ENCODE measurements around the gene CHRNA4. TPM values are rescaled to one million over a fixed set of nuclear protein-coding genes. Genes with fewer than 3 reads are reported as not detected.
"Not testable (repeated sequence)": the region's sequence is repeated elsewhere in the genome, so short reads cannot be mapped to it uniquely, and the experiment has no call there.

Gene CHRNA4
- total RNA-seq, 1 donor from 2014 or later: 0.16 TPM

DNA sequence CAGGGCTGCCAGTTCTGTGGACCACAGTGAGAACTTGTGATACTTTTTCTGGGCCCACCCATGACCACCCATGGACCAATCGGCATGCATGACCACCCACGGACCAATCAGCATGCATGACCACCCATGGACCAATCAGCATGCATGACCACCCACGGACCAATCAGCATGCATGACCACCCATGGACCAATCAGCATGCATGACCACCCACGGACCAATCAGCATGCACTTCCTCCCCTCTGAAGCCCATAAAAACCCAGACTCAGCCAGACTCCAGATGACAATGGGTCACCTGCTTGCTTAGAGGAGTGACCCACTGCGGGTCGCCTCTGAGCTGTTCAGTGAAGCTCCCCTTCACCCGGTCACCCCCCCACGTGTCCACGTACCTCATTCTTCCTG, 18.7 kb upstream of the CHRNA4 start:
- not testable (repeated sequence) for DNase-seq (ENCODE audit: low spot score)

DNA sequence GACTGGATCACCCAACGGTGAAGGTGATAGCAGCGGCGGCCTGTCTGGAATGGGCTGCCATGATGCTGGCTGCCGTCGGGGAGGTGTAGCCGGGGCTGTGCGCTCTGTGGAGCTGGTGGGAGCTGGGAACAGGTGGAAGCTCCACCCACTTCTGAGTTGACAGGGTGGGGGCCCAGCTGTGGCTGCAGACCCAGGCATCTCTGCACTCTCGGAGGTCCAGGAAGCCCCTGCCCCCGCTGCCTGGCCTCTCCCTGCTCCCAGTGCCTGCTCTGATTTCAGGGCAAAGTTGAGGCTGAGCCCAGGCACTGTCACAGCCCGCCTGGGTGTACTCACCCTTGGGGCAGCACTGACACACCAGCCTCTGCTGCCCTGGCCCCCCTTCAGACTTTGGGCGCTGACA, 18.1 kb upstream of the CHRNA4 start:
- DNase-seq (ENCODE audit: low spot score): no peak
- intact Hi-C loops (cut with DNase I): loop anchor here (10.0 kb wide), 1 partner anchor 324 kb away; no protein-coding TSS in a partner anchor

More for the DNA sequence above, 18.7 kb upstream of the CHRNA4 start:
- intact Hi-C loops (cut with DNase I): loop anchor here (10.0 kb wide), 1 partner anchor 325 kb away; no protein-coding TSS in a partner anchor

DNA sequence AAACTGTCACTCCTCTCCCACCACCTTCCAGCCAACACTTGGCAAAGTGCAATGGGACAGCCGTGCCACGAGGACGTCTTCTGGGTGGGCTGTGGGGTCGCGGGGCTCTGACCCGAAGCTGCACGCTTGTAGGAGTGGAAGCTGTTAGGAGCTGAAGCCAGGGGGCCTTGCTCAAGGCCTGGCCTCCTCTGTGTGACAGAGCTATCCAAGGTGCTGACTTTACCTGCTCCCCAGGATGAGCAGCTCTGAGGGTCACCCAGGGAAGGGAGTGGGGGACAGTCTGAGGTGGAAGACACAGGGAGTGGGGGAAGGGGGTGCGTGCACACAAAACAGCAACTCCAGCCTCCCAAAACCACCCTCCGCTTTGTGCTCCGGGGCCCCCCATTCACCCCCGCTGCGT, 17.5 kb upstream of the CHRNA4 start:
- intact Hi-C loops (cut with DNase I): loop anchor here (10.0 kb wide), 1 partner anchor 324 kb away; no protein-coding TSS in a partner anchor
- DNase-seq (ENCODE audit: low spot score): no peak

DNA sequence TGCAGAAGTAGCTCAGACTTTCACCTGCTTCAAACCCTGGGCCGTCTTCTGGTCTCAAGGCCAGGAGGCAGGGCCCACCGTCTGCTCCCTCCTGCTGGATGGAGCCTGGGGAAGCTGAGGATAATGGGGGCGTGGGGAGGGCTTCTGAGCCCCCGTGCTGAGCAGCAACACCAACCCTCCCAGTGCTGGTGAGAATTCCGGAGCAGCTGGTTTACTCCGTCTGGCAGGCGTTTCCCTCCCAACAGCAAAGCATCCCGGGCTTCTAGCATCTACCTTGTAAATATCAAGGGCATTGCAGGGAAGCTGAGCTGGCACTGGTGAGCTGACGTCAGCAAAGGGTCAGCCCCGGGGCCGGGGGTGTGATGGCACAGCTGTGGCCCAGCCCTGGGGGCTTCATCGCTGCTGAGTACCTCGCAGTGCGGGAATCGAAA, 16.8 kb upstream of the CHRNA4 start:
- DNase-seq (ENCODE audit: low spot score): no peak
- intact Hi-C loops (cut with DNase I): loop anchor here (10.0 kb wide), 1 partner anchor 323 kb away; no protein-coding TSS in a partner anchor

DNA sequence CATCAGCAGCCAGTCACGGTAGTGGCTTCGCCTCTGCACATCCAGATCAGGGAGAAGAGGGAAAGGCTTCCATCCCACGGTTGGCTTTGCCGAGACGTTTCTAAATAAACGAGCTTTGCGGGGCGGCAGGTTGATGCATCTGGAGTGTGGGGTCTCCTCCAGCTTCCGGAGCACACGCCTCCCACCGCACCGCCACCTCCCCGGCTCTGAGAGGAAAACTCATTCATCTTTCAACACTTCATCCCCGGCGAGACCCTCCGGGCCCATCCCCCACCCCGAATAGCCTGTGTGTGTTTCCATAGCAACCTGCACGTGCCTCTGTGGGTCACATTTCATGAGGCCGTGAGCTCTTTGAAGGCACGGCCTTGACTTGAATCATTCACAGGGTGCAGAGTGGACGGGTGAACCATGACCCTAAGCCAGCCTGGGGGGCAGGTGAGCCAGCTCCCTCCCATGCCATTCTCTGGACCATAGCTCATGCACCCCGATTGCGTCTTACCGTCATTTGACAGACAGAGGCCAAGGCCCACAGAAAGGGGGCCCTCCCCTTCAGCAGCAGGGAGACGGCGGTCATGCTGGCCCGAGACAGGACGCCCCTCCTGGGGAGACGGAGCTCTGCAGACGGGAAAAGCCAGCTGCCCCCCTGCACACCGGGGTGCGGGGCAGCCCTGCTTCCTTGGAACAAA, 16.2 kb upstream of the CHRNA4 start:
- intact Hi-C loops (cut with DNase I): loop anchor here (10.0 kb wide), 1 partner anchor 323 kb away; no protein-coding TSS in a partner anchor

DNA sequence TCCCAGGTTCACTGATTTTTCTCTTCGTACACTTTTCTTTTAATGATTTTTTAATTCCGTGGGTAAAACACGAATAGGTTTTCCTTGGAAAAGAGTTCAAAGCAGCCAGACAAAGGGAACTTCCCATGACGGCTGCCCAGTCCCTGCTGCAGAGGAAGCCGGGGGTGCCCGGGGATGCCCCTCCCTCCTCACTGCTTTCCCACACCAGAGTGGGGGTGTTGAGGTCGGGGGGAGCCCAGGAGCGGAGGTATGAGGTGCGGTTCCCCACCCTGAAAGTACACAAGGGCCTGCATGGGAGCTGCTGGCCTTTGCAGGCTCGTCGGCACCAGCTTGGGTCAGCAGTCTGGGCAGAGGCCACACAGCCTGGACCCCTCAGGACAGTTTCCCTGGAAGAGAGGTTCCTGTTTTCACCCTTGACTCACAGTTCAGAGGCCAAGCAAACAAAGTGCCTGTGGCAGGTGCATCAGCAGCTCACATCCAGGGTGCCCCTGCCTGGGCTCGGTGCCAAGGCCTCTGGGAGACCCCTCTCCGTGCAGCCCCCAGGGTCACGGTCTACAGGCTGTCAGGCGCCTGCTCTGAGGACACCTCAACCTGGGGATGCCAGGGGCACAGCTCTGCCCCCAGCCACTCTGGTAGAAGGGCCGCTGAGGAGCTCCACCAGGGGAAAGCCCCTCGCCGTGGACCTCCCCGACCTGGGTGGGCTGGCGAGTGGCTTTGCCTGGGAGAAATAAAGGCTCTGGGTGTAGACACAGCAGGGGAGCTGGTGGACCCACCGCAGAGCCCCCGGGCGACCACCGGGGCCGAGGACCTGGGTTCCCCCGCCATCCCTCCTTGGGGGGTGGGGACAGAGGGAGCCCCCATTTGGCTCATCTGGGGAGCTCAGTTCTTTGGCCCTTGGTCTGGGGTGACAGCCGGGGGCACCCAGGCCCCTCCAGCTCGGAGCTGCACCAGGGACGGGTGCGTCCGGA, 15.4 kb upstream of the CHRNA4 start:
- intact Hi-C loops (cut with DNase I): loop anchor here (10.0 kb wide), 1 partner anchor 322 kb away; no protein-coding TSS in a partner anchor
- DNase-seq (ENCODE audit: low spot score): no peak

More for the DNA sequence above, 16.2 kb upstream of the CHRNA4 start:
- no peak for DNase-seq (ENCODE audit: low spot score)

DNA sequence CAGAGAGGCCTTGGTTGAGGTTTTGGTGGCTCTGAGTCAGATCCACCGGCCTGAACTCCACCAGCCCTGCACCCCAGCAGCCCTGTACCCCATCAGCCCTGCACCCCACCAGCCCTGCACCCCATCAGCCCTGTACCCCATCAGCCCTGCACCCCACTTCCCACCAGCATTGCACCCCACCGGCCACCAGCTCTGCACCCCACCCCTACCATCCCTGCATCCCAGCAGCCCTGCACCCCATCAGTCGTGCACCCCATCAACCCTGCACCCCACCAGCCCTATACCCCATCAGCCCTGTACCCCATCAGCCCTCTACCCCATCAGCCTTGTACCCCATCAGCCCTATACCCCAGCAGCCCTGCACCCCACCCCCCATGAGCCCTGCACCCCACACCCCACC, 14.3 kb upstream of the CHRNA4 start:
- intact Hi-C loops (cut with DNase I): loop anchor here (10.0 kb wide), 1 partner anchor 321 kb away; no protein-coding TSS in a partner anchor
- no peak for DNase-seq (ENCODE audit: low spot score)

DNA sequence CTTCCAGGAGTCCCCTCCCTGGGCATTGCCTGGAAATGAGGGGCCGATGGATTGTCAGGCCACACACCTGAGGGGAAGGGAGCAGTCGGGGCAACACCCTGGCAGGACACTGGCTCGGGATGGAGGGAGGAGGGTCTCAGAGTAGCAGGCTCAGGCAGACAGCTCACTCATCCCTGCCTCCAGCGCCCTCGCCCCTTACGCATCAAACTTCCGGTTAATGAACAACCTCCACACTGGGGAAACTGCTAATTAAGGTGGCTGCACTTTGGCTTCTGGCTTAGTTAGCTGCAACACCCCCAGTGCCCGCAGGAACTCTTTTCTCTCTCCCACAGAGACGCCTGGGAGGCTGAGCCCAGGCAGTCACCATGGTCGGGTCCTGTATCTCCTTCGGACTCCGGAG, 13.4 kb upstream of the CHRNA4 start:
- intact Hi-C loops (cut with DNase I): loop anchor here (10.0 kb wide), 1 partner anchor 320 kb away; no protein-coding TSS in a partner anchor
- no peak for DNase-seq (ENCODE audit: low spot score)

DNA sequence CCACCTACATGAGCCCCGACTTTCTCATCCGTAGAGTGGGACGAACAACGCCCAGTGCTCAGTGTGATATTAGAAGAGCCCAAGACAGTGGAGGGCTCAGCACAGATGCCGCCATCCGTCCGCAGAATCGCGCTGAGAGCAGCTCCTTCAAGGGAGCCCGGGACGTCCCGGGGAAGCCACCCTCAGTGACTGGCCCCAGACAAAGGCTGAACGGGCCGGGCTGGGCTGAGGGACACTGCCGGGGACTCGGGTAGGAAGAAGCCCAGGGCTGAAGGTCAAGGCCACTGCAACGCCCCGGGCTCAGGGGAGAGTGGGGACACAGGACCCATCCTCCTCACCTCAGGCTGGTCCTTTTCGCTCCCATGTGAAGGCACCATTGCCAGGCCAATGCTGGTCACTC, 12.8 kb upstream of the CHRNA4 start:
- intact Hi-C loops (cut with DNase I): loop anchor here (10.0 kb wide), 1 partner anchor 319 kb away; no protein-coding TSS in a partner anchor
- no peak for DNase-seq (ENCODE audit: low spot score)

DNA sequence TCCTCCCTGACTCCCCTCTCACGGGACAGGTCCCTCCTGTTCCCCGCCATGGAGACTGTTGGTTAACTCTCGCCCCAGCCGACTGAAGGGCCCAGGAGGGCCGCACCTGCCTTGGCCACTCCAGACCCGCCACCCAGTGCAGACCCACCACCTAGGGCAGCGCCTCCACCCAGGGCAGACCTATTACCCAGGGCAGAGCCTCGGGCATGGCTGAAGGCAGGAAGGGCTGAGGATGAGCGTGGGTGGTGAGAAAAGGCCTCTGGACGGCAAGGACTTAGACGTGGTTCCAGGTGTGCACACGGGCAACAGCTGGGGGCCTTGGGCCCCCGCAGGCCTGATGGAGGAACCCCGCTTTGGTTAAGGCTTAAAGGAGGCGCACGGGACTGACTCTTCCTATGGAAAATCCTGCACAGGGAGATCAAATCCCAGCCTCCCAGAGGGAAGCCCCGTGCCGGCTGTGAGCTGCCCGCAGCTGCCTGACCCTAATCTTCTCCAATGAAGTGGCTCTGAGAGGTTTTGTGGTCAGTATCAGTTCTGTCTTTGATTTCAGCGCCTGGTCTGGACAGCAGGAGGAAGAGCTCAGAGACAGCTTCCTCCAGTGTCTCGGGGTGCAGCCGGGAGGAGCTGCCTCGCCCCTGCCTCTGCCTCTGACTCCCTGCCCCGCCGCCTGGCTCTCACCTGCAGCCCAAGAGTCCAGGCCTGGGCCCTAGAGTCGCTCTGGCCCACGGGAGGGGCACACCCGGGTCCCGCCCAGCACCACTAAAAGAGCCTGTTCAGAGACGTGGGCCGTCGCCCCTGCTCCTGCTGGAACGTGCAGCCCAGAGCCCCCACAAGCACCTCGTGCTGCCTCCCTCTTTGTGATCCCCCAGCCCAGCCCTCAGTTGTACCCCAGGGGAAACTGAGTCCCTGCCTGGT, 12.1 kb upstream of the CHRNA4 start:
- no peak for DNase-seq (ENCODE audit: low spot score)
- intact Hi-C loops (cut with DNase I): loop anchor here (10.0 kb wide), 1 partner anchor 318 kb away; no protein-coding TSS in a partner anchor

DNA sequence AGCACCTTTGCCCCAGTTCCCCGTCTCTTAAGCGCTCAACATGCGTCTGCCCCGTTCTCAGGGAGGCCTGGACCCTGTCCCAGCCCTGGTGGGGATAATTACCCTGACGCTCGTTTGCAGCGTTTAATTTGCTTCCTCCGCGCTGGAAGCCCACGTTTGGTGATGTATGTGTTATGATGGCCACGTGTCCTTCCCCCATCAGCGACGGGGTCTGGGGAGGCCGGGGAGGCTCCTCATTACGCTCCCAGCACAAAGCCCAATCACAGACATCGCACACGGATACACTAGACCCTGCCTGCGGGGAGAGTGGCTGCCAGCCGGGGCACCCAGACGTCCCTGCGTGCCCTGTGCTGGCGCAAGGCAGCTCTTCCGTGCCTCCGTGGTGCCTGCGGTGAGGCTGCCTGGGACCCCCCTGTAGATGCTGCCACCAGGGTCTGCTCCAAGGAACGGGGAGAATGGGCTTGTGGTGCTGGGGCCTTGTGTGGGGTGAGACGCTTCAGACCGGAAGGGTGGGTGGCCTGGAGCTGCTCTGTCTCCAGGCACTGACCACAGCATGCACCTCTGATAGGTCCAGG, 10.2 kb upstream of the CHRNA4 start:
- no peak for DNase-seq (ENCODE audit: low spot score)
- intact Hi-C loops (cut with DNase I): loop anchor here (10.0 kb wide), 1 partner anchor 317 kb away; no protein-coding TSS in a partner anchor

DNA sequence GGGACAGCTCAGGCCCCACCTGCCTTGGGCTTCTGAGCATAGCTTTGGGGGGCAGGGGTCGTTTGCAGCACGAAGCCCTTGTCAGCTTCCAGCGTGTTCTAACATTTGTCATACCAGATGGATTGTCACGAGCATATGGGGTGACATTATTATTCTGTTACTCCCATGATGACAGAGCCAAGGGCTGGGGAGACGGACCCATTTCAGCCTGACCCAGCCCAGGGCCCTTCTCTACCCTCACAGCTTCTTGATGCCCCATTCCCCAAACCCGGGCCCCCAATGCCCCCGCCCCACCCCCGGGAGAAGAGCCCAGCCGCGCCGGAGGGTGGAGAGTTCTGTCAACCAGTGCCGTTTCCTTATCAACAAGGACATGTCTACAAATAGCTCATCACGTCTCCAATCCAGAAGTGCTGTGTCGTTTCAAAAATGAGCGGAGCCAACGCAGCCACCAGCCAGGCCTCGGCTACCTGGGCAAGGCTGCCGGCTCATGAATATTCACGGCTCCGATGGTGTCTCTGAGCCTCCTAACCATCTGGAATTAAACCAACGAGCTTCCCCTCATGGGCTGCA, 9.6 kb upstream of the CHRNA4 start:
- no peak for DNase-seq (ENCODE audit: low spot score)
- intact Hi-C loops (cut with DNase I): loop anchor here (10.0 kb wide), 1 partner anchor 316 kb away; no protein-coding TSS in a partner anchor

DNA sequence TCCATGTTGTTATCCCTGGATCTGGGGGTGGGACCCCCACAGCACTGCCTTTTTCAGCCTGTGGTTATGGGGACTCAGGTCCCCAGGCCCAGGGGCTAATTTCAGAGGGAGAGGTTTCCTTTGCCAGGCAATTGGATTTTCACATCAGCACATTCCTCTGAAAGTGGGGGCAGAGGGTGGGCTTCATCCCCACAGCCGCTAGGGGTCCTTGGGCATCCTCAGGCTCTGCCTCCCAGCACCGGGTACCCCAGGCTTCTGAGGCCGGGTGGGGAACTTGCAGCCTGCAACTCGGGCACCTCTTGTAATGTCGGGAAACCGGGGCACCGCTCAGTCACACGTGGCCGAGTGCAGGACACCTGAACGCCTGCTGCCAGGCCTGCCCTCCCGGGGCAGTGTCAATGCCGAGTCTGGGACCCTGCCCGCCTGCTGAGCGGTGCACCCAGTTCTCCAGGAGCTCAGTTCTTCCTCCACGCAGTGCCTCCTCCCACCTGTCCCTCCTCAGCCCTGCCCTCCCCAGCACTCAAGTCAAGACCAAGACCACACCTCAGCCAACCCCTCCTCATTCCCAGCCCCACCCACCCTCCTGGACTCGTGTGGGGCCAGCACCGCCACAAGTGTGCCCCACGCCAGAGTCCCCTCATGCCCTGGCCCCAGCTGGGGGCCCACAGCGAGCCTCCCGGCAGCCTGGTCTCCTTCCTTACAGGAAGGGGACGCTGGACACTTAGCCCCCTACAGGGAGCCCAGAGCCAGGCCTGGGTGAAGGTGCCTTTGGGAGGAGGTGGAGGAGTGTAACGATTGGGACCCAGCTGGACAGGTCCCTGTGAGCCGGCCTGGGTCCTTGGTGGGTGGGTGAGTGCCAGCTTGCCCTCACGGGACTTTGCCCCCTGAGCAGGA, 8.8 kb upstream of the CHRNA4 start:
- intact Hi-C loops (cut with DNase I): loop anchor here (10.0 kb wide), 1 partner anchor 315 kb away; no protein-coding TSS in a partner anchor
- no peak for DNase-seq (ENCODE audit: low spot score)

DNA sequence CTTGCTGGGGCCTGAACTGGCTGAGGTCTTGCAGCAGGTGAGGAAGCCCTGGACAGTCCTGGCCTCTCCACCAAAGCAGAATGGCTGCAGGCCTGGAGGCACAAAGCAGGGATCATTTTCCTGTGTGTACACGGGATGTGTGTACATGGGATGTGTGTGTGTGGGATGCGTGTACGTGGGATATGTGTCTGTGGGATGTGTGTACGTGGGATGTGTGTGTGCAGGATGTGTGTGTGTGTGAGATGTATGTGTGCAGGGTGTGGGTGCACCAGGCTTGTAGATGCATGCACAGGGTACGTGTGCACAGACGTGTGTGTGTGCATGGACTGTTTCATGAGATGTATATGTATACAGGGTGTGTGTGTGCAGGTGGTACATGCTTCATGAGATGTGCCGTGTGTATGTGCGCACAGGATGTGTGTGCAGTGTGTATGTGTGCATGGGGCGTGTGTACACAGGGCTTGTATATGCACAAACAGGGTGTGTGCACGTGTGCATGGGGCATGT, 7.9 kb upstream of the CHRNA4 start:
- no peak for DNase-seq (ENCODE audit: low spot score)

DNA sequence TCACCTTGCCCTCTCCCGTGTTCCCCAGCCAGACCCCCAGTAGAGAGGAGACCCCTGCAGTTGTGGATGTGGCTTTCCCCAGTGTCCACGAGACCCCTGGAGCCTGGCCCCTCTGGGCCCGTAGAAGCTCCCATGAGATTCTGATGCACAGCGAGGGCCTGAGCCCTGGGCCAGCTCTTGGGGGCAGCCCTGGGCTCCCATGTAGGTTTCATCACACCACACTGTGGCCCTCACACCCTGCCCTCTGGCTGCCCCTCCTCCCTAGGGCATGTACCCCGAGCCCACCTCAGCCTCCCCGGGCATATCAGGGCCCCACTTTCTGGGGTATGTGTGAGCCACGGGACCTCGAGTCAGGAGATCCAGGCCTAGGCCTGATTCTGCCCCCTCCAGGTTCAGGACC, 7.0 kb upstream of the CHRNA4 start:
- no peak for DNase-seq (ENCODE audit: low spot score)
- intact Hi-C loops (cut with DNase I): no loop called here

More for the DNA sequence above, 7.9 kb upstream of the CHRNA4 start:
- intact Hi-C loops (cut with DNase I): no loop called here

DNA sequence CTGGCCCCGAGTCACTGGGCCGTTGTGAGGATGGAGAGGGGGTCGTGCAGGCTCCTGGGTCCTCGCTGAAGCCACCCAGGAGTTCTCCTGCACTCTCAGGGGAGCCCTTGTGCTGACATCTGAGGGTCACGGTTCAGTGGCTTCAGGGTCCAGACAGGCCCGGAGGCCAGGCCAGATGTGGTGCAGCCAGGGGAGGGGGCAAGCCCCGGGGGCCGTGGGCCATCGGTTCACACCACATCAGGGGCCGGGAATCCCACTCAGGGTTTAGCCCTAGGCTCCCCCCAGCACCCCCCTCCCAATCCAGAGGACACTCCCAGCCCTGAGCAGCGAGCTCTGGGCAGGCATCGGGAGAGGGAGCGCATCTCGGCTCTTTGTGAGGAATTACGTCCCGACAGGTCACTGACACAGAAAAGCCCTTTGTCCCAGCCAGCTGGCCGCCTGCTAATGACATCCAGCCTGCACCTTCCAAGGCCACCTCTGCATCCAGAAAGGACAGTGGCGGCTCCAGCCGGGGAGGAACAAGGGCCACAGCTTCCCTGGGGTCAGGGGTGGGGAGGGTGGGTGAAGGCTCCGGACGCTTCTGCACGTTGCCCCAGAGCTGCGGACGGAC, 6.4 kb upstream of the CHRNA4 start:
- intact Hi-C loops (cut with DNase I): no loop called here
- DNase-seq (ENCODE audit: low spot score): no peak

Measured in cardiac septum (tissue), 1 donor.